ENCODE results near the gene RBM44.

The RBM44 gene

DNA sequence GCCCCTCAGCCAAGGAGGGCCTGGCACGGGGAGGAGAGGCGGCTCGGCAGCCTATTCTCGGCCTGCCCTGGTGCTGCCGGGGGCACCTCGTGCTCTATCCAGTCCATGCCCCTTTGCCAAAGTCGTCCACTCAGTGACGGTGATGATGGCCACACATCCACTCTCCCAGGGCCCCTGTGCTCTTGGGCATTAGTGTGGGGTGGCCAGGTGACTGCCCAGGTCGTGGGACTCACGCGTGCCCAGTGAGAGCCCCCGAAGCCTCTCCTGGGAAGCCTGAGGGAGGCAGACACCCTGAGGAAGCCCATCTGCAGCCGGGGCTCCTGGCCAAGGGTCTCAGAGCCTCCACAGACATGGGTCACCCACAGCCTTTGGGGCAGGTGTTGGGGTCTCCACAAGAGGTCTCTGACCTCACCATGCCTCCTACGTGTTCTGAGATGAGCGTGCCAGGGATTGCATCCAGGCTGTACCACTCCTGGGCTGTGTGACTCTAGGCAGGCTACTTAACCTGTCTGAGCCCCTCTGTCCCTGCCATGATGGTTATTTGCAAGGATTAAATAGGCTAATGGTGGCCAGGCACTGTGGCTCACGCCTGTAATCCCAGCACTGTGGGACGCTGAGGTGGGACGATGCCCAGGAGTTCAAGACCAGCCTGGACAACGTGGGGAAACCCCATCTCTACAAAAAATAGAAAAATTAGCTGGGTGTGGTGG, 73.8 kb downstream of the RBM44 start:
- no peak for DNase-seq

- DNase-seq: no peak
Measured at GRCh38 chr2:237873421-237873831, 74.8 kb downstream of the RBM44 start.

DNA sequence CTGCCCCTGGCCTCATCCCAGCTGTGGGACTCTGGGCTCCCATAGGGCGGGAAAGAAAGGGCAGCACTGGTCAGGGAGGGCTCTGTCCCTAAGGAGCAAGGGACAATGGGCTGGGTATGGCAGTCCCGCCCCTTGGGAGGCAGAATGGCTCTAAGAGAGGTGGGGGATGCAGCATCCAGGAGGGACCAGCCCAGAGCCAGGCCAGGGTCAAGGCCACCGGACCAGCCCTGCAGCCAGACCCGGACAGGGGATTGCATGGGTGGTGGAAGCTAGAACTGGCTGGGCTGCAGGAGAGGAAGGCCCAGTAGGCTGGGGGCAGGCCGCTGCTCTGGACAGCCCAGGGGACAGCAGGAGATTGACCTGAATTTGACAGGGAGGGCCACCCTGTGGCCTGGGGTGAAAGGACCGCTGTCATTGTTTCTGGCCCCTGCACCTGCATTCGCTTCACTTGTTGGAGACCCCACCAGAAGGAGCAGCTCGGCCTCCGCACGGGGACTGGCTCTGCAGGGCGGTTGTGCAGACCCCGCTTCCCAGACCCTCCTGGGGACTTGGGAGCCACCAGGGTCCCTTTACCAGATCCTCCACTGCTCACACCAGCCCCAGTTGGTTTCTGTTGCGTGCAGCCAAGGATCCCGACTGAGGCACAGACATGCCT, 75.4 kb downstream of the RBM44 start:
- no peak for DNase-seq

- no peak for DNase-seq
Measured at GRCh38 chr2:237874585-237875161, 76.1 kb downstream of the RBM44 start.

DNA sequence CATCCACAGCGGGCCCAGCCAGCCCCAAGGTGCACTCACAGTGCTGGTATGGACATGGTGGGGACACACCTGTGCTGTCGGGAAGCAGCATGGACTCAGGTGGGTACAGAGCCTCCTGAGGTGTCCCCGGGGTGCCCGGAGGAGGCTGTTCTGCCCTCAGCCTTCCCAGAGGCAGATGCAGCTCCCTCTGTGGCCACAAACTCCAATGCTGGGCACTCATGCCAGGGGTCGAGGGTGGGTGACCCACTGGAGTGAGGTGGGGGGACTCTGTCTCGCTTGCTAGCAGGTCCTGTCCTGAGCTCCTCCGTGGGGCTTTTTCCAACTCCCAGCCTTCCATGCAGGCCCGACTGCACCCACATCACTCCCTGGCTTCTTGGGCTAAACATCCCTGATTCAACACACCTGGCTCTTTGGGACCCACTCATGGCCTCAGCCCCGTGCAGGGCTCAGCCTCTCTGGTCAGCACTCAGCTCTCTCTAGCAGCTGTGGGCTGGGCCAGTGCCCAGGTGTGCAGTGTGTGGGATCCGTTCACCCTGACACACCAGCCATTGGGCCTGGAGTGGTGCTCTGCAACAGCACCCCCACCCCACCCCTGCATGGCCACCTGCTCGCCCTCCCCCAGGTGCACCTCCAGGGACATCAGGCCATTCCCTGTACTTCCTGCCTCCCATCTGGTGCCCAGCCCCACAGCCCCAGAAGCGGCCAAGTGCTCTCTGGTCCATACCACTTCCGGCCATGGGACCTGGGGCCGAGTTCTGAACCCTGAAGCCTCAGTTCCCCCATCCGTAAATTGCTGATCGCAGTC, 76.9 kb downstream of the RBM44 start:
- DNase-seq: no peak

DNA sequence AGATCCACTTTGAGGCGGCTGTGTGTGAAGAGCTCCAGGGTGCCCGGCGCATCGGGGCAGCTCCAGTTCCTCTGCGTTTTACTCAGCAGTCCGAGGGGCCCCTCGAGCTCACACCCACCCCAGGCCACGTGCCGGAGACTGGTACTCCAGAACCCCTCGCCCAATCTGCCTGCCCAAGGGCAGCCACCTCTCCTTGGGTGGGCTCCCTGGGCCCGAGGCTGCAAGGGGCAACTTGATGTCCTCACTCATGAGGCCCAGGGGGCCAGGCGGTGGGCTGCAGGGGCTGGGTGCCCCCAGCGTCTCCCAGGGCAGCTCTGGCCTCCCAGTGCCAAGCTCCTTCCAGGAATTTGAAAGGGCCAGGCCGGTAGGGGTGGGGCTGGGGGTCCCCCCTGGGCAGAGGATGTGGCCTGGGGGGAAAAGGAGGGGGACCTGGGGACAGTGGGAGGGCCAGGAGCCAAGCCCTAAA, 77.5 kb downstream of the RBM44 start:
- no peak for DNase-seq

- no peak for DNase-seq
Measured at GRCh38 chr2:237876532-237876931, 78.0 kb downstream of the RBM44 start.

DNA sequence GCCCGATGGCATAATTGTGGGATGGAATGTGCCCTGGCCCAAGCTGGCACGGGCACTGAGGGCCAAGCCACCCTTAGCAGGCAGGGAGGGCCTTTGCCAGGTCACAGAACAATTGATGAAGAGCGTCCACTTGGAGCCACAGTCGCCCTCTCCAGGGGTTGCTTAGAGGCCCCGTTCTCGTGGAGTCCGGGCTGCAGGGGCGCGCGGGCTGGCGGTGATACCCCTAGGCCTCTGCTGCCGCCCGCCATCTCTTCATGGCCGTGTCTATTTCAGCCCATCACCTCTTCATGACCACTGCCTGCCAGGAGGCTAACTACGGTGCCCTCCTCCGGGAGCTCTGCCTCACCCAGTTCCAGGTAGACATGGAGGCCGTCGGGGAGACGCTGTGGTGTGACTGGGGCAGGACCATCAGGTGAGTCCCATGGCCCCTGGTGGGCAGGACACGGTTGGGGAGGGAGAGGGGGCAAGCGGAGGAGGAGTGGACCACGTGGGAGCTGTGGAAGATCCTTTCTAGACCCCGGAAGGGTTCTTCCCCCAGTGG, 78.4 kb downstream of the RBM44 start:
- no peak for DNase-seq

DNA sequence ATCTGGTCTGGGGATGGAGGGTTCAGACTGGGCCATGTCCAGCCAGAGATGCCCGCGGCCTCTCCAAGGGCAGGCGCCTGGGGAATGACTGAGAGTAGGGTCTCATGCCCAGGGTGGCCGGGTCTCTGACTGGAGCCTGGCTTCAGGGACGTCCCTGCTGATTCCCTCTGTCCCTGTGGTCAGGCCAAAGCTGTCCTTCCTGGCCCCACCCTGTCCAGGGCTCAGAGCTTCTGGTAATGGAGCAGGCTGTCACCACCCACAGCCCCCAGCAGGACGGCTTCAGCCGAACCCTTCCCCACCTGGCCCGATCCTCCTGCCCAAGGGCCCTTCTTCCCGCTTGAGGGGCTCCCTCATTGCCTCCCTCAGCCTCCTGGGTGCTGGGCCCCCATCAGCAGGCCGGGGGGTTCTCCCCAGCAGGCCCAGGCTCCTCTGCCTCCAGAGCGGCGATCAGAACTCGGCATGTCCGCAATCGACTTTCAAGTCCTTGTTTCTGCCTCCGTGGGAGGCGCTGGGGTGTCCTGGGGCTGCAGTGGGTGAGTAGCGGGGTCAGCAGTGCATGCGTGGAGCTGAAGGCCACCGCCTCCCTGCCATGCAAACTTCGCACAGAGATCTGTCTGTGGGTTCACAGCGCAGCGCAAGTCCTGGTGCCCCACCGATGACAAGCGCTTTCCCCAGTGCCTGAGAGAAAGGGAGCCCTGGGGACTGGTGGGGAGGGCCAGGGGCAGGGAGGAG, 79.2 kb downstream of the RBM44 start:
- DNase-seq: no peak

DNA sequence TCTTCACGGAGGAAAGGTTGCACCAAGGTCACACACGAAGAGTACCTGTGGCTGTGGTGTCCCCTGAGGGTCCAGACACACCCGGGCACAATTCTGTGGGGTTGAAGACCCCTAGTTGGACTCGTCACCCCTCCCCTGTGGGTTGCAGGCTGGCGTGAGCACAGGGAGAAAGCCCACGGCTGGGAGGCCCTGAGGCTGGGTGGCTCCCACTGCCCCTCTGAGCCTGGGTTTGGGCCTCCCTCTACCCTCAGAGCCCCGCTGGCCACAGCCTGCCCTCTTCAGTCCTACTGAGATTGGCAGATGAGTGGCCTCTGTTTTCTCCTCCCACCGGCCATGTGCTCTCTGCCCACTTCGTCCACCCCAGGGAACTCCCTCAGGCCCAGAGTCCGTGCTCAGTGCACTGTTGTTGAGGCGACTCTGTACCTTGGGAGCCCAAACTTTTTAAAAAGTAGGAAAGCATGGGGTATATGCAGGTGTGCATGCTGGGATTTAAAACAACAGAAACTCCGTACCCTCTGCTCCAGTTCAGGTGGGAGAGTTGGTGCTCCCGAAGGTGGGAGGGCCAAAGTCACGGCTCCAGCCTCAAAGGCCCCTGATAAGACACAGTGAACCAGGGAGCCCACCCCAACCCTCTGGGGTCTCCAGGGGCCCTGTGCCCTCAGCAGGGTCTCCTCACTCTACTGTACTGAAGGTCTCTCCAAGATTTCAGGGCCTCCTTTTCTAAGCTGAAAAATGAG, 79.9 kb downstream of the RBM44 start:
- DNase-seq: no peak

DNA sequence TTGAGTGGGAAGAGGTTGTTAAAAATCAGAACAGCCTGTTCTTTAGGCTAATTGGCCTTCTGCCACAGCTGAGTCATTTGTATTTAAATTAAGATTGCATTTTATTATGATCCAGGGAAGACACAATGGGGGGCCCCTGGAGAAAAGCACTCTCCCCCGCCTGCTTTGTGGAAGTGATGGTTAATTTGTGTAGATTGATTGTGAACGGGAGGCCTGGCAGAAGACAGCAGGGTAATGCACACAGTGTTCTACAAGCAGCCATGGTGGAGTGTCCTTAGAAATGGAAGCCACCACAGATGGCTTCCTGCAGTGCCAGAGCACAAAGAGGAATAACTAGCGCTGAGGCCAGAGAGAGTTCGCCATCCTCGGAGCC, 80.5 kb downstream of the RBM44 start:
- DNase-seq: no peak

DNA sequence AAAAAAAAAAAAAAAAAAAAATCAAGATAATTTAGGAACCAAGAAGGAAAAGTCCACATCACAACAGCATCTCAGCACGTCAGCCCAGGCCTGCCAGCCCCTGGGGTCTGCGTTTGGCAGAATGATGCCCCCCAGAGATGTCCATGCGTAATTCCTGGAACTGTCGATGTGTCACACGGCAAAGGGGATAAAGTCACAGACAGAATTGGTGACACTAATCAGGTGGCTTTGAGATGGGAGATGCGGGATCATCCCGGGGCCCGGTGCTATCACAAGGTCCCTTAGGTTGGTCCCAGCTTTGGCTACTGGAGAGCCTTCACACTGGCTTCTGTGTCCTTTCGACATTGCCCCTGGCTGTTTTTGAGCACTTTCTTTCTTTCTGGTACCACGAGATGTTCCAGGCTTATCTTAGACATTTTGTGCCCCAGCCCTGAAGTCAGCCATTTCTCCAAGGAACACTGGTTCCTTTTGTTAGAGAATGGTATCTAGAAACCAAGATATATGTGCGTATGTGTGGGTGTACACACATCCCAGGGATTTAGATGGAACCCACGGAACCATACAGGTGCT, 81.5 kb downstream of the RBM44 start:
- DNase-seq: no peak

DNA sequence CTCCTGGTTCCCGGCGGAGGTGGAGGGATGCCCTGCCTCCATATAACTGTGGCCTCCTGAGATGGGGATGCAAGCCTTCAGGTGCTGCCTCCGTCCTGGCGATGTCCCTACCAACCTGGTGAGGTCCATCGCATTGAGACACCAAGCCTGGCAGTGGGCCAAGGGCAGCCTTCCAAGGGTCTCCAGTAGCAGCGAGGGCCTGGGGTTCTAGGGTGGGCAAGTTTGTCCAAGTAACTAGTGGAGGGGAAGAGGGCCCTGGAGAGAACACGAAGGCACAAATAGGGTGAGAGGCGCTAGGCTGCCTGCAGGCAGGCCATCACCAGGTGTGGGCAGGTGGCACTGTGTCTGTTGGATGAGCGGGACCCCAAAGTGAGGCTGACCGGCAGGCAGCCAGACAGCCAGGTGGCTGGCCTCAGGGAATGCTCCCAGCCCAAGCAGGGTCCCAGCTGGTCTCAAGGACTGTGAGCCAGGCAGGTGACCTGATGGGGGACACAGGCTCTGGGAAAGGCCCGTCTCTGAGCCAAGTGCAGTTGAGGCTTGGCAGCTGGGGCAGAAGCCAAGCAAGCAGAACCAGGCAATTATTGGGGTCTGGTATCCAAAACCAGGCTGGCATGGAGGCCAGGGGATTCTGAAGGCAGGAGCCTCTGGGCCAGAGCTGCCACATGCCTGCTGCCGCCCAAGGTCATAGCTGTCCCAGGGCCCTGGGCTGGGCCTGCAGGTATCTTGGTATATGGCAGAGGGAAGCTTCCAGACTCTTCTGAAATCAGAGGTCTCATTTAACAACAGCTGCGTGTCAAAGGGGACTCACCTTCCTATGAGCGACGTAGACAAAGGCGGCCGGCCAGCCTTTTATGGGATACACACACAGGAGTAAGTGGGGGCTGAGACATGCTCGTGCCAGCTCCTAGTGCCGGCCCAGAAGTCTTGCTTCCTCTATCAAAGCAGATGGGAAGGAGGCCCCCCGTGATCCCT, 84.2 kb downstream of the RBM44 start:
- no peak for DNase-seq

- no peak for DNase-seq
Measured at GRCh38 chr2:237883951-237884446, 85.4 kb downstream of the RBM44 start.

DNA sequence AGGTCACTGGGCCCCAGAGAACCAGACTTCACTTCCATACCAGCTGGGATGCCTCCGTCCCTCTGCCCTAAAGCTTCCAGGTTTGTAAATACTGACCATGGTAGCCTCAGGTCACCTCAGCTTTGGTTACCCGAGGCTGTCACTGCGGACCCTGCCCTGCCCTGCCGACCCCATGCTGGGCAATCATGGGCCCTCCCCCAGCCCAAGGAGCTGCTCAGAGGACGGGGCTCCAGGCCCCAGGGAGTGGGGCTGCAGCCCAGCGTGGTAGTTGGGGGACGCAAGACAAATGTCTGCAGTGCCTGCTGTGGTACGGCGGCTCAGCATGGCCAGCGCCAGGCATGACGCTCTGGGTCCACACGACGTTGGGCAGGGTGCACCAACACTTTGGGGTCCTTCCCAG, 86.1 kb downstream of the RBM44 start:
- DNase-seq: no peak

GRCh38 chr2:237885111-237885930, 86.7 kb downstream of the RBM44 start:
- no peak for DNase-seq

DNA sequence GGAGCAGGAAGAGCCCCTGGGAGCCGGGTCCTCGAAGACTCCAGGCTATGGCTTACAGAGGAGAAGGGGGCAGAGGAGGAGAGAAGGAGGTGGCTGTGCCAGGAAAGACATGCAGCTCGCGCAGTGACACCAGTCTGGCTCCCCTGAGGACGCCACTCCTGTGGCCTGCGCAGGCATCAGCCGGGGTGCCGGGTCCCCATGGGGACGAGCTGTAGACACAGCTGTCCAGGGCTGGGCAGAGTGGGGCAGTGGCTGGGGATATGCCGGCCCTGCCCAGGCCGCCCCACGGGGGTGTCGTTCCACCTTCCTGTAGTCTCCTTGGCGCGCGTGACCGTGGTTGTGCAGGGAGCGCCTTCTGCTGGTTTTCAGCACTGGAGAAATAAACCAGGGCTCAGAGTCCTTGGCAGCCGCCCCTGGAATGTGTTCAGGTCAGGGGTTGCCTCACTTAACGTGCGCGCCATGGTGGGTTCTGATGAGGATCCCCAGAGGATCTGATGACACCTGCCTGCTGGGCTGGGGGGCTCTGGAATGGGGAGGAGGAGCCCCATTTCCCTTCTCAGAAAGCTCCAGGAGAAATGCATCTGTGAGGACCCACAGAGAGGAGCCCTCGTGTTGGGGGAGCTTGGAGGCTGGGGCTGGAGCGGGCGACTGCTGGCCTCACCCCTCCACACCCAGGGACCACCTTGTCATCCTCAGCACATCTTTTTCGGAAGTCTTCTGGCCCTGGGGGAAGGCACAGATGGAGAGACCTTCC, 87.5 kb downstream of the RBM44 start:
- DNase-seq: no peak
